ENCODE measurements around the gene ANKRD44. TPM values are rescaled to one million over a fixed set of nuclear protein-coding genes. Genes with fewer than 3 reads are reported as not detected.
A peak's percentile ranks its signal among the peaks of the same experiment; 100 is the strongest.

The ANKRD44 gene
- total and polyA plus RNA-seq, 2 of the 8 experiments (the other 6 are each of a cell fraction or from before 2014, with no cell fraction given), result 1.2 to 1.3 TPM

- FAIRE-seq (no peak), DNase-seq (ENCODE audit: low read depth in 1 of 2, low spot score in 2 of 2) (no peak)
- Histone ChIP-seq H3K4ac (replicated peaks; ENCODE audit: insufficient read length, low read depth, low read length) (no peak overlapping the region), H4K91ac (replicated peaks; ENCODE audit: insufficient read length, low read length) (no peak overlapping the region), H3K27me3 (replicated peaks in 1 of 4; ENCODE audit: control insufficient read depth in 3 of 4, extremely low read depth in 1 of 4, insufficient read depth in 3 of 4, low read length in 3 of 4) (no peaks in the 10 kb centered on the region; a peak in 1 of 7 replicates), H3K56ac (replicated peaks; ENCODE audit: insufficient read length, low read depth, low read length) (no peak overlapping the region), H2AFZ (ENCODE audit: low read length) (no peak overlapping the region), H2AK5ac (ENCODE audit: low read depth, low read length) (no peak overlapping the region), H3K18ac (ENCODE audit: extremely low read depth, low read length) (no peak overlapping the region), H3K79me1 (ENCODE audit: low read depth, low read length) (no peaks in the 10 kb centered on the region), H3K9me3 (ENCODE audit: insufficient read depth in 2 of 2, low read depth in 1 of 2, low read length in 1 of 2) (peaks cover 5 to 13% of the 10 kb centered on the region in 2 experiments), H2BK12ac (ENCODE audit: low read depth, low read length) (no peak overlapping the region), H3K23ac (ENCODE audit: insufficient read length) (no peak overlapping the region), H4K20me1 (replicated peaks in 1 of 2; ENCODE audit: control insufficient read depth in 1 of 2, insufficient read depth in 2 of 2, low read length in 2 of 2) (no peaks in the 10 kb centered on the region), H3K9ac (replicated peaks in 1 of 4; ENCODE audit: extremely low read depth in 1 of 4, low read depth in 3 of 4, low read length in 3 of 4) (no peak overlapping the region), H3K23me2 (ENCODE audit: low read depth, low read length) (no peaks in the 10 kb centered on the region), H3K14ac (ENCODE audit: insufficient read length) (no peak overlapping the region), H3K4me2 (ENCODE audit: insufficient read depth in 1 of 2, low read depth in 2 of 2, low read length in 2 of 2) (no peak overlapping the region), H3K27ac (ENCODE audit: low read depth, low read length) (no peak overlapping the region), H3K4me1 (replicated peaks in 1 of 4; ENCODE audit: control insufficient read depth in 3 of 4, insufficient read depth in 4 of 4, low read length in 3 of 4) (peaks cover 0 to 15% (median 8%) of the 10 kb centered on the region in 4 experiments; a peak in 4 of 7 replicates), H4K8ac (ENCODE audit: extremely low read depth, insufficient read depth, low read length) (no peak overlapping the region), H3K79me2 (ENCODE audit: control insufficient read depth in 1 of 2, insufficient read depth in 2 of 2, low read length in 2 of 2) (no peaks in the 10 kb centered on the region), H4K5ac (ENCODE audit: insufficient read length, low read depth, low read length) (peak overlapping the region; percentile 10), H3K36me3 (ENCODE audit: control insufficient read depth in 2 of 4, insufficient read depth in 4 of 4, low read length in 3 of 4) (no peaks in the 10 kb centered on the region; a peak in 1 of 8 replicates), H3K4me3 (ENCODE audit: extremely low read depth in 1 of 4, insufficient read depth in 2 of 4, low read depth in 3 of 4, low read length in 4 of 4) (no peak overlapping the region), H2BK5ac (ENCODE audit: low read depth, low read length) (no peak overlapping the region), H2BK120ac (replicated peaks; ENCODE audit: low read depth, low read length) (no peak overlapping the region), H2BK15ac (ENCODE audit: low read length) (no peak overlapping the region), H2BK20ac (ENCODE audit: low read length) (no peak overlapping the region)
- CTCF ChIA-PET (ENCODE audit: partially characterized antibody), result interaction anchor here (0.9 kb wide), 1 partner anchor 44 kb away, joined by 4 read pairs; no protein-coding TSS in a partner anchor
- 91% methylated on average over 3 of the region's 3 CpGs; no CpG with 5 or more reads in 1 of the 2 experiments for WGBS, 2 experiments (ENCODE audit: extremely low coverage in 1 of 2, insufficient coverage in 1 of 2, insufficient read length in 1 of 2, insufficient replicate concordance in 2 of 2, low coverage in 1 of 2, low lambda C conversion rate in 2 of 2, missing lambda C conversion rate in 1 of 2)
- TF ChIP-seq BACH1 (IDR thresholded peaks at IDR 0.05; ENCODE audit: low read length) (no peak), USF2 (IDR thresholded peaks at IDR 0.05; ENCODE audit: low read length) (peak; percentile 58)
- POLR2A ChIA-PET (ENCODE audit: partially characterized antibody), result no interaction called here
Observed at GRCh38 chr2:196967775-196968174, 342.8 kb downstream of the ANKRD44 start.

All from H1 (cell line).